K562 (cell line): ENCODE data around the gene ZFPM1. TPM values are rescaled to one million over a fixed set of nuclear protein-coding genes. Genes with fewer than 3 reads are reported as not detected.

Source experiments
- ATF7 ChIP-seq: fragments of 450-650 bp; IDR thresholded peaks from 2 replicates; pipeline ENCODE4 v1.7.1; 2014; ENCODE audit warnings: mild to moderate bottlenecking, moderate library complexity
- CBX3 ChIP-seq, 2 experiments: IDR thresholded peaks; 1 replicate in 1 of 2; 2 replicates in 1 of 2; pipeline ENCODE4 v1.6.1; 2012; ENCODE audit warnings: inconsistent platforms in 2 of 2, low read length in 2 of 2, borderline replicate concordance in 1 of 2, control low read depth in 1 of 2
- GTF2F1 ChIP-seq: IDR thresholded peaks from 2 replicates; pipeline ENCODE4 v1.6.1; 2011; ENCODE audit warnings: low read depth, low read length, improper control_type of control experiment
- MYBL2 ChIP-seq, 2 experiments: fragments of 450-650 bp in 1 of 2; sonication (generic) in 1 of 2; formaldehyde crosslinking in 1 of 2; IDR thresholded peaks; 2 replicates each; pipeline versions ENCODE4 v1.6.1 to v1.8.1; 2017 to 2022; ENCODE audit warnings: borderline replicate concordance in 1 of 2, inconsistent platforms in 1 of 2, low read depth in 1 of 2, mild to moderate bottlenecking in 1 of 2, missing genetic modification reagents in 1 of 2, moderate library complexity in 1 of 2
- NBN ChIP-seq: fragments of 450-650 bp; IDR thresholded peaks from 2 replicates; pipeline ENCODE4 v1.6.1; 2016; ENCODE audit warnings: low read depth, mild to moderate bottlenecking
- NFIX ChIP-seq: fragments of 250-450 bp; sonication (Bioruptor Pico); IDR thresholded peaks from 2 replicates; pipeline ENCODE4 v1.4.0; 2020; ENCODE audit warnings: low read depth, mild to moderate bottlenecking, moderate library complexity
- PHF21A ChIP-seq: fragments of 450-650 bp; IDR thresholded peaks from 2 replicates; pipeline ENCODE4 v1.6.1; 2017; ENCODE audit warnings: low read depth, borderline replicate concordance
- POLR2H ChIP-seq: IDR thresholded peaks from 2 replicates; pipeline ENCODE4 v1.6.1; 2016; ENCODE audit warnings: missing genetic modification characterization, low read depth, mild to moderate bottlenecking, control low read depth, missing compliant biosample characterization, moderate library complexity
- ZNF707 ChIP-seq: fragments of 250-450 bp; sonication (Bioruptor Pico); conservative IDR thresholded peaks from 2 replicates; pipeline ENCODE4 v1.8.0; 2022; ENCODE audit warnings: inconsistent platforms, mild to moderate bottlenecking, moderate library complexity
- polyA plus RNA-seq, 8 experiments: library from polyadenylated mRNA; depleted of rRNA in 4 of 8; stranded (reverse) in 5 of 8; unstranded in 3 of 8; fragments of >200 nt; fragmentation: Nextera tagmentation in 2 of 8; fragmentation: Illumina TruSeq in 1 of 8; extraction: Ambion mirVana in 2 of 8; extraction: Trizol in 1 of 8; gene quantifications; 2 replicates each; pipeline versions ENCODE4 v1.2.1 to v1.2.3, GENCODE V29; 2011 to 2014; ENCODE audit warnings: inconsistent platforms in 1 of 8, missing spikeins in 1 of 8
- total RNA-seq, 7 experiments: library from RNA; depleted of rRNA in 6 of 7; stranded (reverse); fragments of >200 nt in 6 of 7; fragmentation: Illumina TruSeq in 2 of 7; extraction: Trizol in 2 of 7; gene quantifications; 2 replicates each; pipeline versions ENCODE4 v1.2.1 to v1.2.3, GENCODE V29; 2011 to 2021; ENCODE audit warnings: low replicate concordance in 1 of 7
- TF ChIP-seq, protein P1 (sequence below): IDR thresholded peaks from 2 replicates; pipeline ENCODE4 v1.6.1; 2011; ENCODE audit warnings: borderline replicate concordance, low read depth, mild to moderate bottlenecking, moderate library complexity, low read length; ENCODE audit not compliant: insufficient read depth, poor library complexity, severe bottlenecking
- TF ChIP-seq, protein P2 (sequence below), 2 experiments: fragments of 450-650 bp; formaldehyde crosslinking in 1 of 2; IDR thresholded peaks; 2 replicates each; pipeline versions ENCODE4 v1.4.0 to v1.6.1; 2014 to 2020; ENCODE audit warnings: mild to moderate bottlenecking in 2 of 2, borderline replicate concordance in 1 of 2, low read depth in 1 of 2
- TF ChIP-seq, protein P3 (sequence below), 2 experiments: fragments of 450-650 bp; IDR thresholded peaks; 2 replicates each; pipeline ENCODE4 v1.6.1; 2016

Gene ZFPM1
- total and polyA plus RNA-seq, 9 of the 15 experiments (the other 6 are each of a cell fraction or from before 2014, with no cell fraction given), result 0.03 to 35.9 (median 1.4) TPM

DNA sequence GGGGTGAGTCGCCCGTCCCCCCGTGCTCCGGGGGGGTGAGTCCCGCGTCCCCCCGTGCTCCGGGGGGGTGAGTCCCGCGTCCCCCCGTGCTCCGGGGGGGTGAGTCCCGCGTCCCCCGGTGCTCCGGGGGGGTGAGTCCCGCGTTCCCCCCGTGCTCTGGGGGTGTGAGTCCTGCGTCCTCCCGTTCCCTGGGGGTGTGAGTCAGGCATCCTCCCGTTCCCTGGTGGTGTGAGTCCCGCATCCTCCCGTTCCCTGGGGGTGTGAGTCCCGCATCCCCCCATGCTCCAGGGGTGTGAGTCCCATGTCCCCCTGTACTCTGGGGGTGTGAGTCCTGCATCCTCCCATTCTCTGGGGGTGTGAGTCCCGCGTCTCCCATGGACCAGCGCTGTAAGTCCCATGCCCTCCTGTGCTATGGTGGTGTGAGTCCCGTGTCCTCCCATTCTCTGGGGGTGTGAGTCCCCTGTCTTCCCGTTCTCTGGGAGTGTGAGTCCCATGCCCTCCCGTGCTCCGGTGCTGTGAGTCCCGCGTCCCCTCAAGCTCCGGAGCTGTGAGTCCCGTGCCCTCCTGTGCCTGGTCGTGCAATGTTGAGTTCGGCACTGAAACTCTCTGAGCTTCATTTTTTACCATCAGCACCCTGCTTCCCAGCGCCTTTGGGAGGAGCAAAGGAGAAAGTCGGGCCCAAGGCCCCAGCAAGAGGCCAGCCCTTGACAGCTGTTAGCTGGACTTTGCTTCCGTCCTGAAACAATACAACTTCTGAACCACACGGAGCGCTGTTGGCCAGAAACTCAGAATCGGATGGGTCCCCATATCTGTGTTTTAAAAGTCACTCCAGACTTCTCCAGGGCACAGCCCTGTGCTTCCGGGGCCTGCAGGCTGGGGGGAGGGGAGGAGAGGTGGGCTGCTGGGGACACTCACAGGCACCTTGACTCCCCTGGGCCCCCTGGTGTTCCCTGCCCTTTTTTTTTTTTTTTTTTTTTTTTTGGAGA lies 105.7 kb downstream of the ZFPM1 start (continued):
- TF ChIP-seq CBX3 (IDR thresholded peaks at IDR 0.05; ENCODE audit: borderline replicate concordance in 1 of 2, low read length in 2 of 2) (no peak), GTF2F1 (no peak), NBN (0 out of 2 replicates have a peak, but pooled peaks have one; percentile 47), POLR2H (tag) (no peak), MYBL2 (IDR thresholded peaks at IDR 0.05; ENCODE audit: low read depth) (no peak), MYBL2 (CRISPR knock-in tag; IDR thresholded peaks at IDR 0.05; ENCODE audit: borderline replicate concordance) (no peak), ATF7 (peak; percentile 25; the same call in 1 of the 2 replicates), ZNF707 (no peak), PHF21A (no peak), NFIX (peak; percentile 41; the same call in 1 of the 2 replicates)
- TF ChIP-seq, protein P1, sequence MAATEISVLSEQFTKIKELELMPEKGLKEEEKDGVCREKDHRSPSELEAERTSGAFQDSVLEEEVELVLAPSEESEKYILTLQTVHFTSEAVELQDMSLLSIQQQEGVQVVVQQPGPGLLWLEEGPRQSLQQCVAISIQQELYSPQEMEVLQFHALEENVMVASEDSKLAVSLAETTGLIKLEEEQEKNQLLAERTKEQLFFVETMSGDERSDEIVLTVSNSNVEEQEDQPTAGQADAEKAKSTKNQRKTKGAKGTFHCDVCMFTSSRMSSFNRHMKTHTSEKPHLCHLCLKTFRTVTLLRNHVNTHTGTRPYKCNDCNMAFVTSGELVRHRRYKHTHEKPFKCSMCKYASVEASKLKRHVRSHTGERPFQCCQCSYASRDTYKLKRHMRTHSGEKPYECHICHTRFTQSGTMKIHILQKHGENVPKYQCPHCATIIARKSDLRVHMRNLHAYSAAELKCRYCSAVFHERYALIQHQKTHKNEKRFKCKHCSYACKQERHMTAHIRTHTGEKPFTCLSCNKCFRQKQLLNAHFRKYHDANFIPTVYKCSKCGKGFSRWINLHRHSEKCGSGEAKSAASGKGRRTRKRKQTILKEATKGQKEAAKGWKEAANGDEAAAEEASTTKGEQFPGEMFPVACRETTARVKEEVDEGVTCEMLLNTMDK, result peak; percentile 68
- TF ChIP-seq, protein P2, sequence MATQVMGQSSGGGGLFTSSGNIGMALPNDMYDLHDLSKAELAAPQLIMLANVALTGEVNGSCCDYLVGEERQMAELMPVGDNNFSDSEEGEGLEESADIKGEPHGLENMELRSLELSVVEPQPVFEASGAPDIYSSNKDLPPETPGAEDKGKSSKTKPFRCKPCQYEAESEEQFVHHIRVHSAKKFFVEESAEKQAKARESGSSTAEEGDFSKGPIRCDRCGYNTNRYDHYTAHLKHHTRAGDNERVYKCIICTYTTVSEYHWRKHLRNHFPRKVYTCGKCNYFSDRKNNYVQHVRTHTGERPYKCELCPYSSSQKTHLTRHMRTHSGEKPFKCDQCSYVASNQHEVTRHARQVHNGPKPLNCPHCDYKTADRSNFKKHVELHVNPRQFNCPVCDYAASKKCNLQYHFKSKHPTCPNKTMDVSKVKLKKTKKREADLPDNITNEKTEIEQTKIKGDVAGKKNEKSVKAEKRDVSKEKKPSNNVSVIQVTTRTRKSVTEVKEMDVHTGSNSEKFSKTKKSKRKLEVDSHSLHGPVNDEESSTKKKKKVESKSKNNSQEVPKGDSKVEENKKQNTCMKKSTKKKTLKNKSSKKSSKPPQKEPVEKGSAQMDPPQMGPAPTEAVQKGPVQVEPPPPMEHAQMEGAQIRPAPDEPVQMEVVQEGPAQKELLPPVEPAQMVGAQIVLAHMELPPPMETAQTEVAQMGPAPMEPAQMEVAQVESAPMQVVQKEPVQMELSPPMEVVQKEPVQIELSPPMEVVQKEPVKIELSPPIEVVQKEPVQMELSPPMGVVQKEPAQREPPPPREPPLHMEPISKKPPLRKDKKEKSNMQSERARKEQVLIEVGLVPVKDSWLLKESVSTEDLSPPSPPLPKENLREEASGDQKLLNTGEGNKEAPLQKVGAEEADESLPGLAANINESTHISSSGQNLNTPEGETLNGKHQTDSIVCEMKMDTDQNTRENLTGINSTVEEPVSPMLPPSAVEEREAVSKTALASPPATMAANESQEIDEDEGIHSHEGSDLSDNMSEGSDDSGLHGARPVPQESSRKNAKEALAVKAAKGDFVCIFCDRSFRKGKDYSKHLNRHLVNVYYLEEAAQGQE (IDR thresholded peaks at IDR 0.05; ENCODE audit: borderline replicate concordance), result peak; percentile 72
- TF ChIP-seq, protein P2 (CRISPR knock-in tag; IDR thresholded peaks at IDR 0.05; ENCODE audit: low read depth), result 0 out of 2 replicates have a peak, but pooled peaks have one; percentile 47
- TF ChIP-seq, protein P3, sequence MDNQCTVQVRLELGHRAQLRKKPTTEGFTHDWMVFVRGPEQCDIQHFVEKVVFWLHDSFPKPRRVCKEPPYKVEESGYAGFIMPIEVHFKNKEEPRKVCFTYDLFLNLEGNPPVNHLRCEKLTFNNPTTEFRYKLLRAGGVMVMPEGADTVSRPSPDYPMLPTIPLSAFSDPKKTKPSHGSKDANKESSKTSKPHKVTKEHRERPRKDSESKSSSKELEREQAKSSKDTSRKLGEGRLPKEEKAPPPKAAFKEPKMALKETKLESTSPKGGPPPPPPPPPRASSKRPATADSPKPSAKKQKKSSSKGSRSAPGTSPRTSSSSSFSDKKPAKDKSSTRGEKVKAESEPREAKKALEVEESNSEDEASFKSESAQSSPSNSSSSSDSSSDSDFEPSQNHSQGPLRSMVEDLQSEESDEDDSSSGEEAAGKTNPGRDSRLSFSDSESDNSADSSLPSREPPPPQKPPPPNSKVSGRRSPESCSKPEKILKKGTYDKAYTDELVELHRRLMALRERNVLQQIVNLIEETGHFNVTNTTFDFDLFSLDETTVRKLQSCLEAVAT (IDR thresholded peaks at IDR 0.05), result no peak
